Spleen (tissue), 7 donors: Measurements from ENCODE around the gene GLP2R.

Source experiments
- POLR2AphosphoS5 ChIP-seq, 3 donors: sonication (generic); formaldehyde crosslinking; IDR thresholded peaks; one replicate each; pipeline ENCODE4 v1.5.1; 2017; ENCODE audit warnings: antibody characterized with exemption in 3 of 3
- TF ChIP-seq, protein P1 (sequence below), 11 experiments: fragments of 200-600 bp in 7 of 11; fragments of 450-650 bp in 4 of 11; sonication (generic) in 4 of 11; IDR thresholded peaks in 8 of 11; conservative IDR thresholded peaks in 3 of 11; 1 replicate in 7 of 11; 2 replicates in 4 of 11; pipeline versions ENCODE4 v1.4.0 to v1.8.0; 2016 to 2021; ENCODE audit warnings: antibody characterized with exemption in 11 of 11, inconsistent platforms in 4 of 11, mild to moderate bottlenecking in 1 of 11
- donor health status: DM: no; HTN: no; CAD: no; lungs with moderate emphysema.
- donor health status: DM: no; HTN: no; CAD: no.
- donor health status: DM: no; HTN: no; CAD: no.

DNA sequence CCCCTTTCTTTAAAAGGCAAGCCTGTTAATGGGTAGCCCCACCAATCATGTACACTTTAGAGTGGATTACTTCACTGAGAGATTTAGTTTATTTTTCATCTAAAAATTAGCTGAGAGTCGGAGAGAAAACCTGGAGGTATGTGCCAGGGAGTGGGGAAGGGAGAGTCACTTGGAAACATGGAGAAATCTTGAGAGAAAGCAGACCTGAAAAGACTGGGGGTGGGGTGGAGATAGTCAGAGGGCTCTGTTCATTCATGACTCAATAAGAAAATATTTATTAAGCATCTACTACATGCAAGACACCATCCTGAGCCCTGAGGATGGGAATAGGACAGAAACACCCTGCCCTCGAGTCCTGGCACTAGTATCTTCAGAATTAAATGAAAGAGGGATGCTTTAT is 106.8 kb downstream of the GLP2R start:
- TF ChIP-seq, protein P1, sequence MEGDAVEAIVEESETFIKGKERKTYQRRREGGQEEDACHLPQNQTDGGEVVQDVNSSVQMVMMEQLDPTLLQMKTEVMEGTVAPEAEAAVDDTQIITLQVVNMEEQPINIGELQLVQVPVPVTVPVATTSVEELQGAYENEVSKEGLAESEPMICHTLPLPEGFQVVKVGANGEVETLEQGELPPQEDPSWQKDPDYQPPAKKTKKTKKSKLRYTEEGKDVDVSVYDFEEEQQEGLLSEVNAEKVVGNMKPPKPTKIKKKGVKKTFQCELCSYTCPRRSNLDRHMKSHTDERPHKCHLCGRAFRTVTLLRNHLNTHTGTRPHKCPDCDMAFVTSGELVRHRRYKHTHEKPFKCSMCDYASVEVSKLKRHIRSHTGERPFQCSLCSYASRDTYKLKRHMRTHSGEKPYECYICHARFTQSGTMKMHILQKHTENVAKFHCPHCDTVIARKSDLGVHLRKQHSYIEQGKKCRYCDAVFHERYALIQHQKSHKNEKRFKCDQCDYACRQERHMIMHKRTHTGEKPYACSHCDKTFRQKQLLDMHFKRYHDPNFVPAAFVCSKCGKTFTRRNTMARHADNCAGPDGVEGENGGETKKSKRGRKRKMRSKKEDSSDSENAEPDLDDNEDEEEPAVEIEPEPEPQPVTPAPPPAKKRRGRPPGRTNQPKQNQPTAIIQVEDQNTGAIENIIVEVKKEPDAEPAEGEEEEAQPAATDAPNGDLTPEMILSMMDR (IDR thresholded peaks at IDR 0.05 in 8 of 11, conservative IDR thresholded peaks at IDR 0.05 in 3 of 11) = no peak
- no peak for TF ChIP-seq POLR2AphosphoS5 (IDR thresholded peaks at IDR 0.05)
